ENCODE results near the gene OTULIN. TPM values are rescaled to one million over a fixed set of nuclear protein-coding genes. Genes with fewer than 3 reads are reported as not detected.

OTULIN gene
- total RNA-seq, 1 donor from 2014 or later = 96.5 TPM

DNA sequence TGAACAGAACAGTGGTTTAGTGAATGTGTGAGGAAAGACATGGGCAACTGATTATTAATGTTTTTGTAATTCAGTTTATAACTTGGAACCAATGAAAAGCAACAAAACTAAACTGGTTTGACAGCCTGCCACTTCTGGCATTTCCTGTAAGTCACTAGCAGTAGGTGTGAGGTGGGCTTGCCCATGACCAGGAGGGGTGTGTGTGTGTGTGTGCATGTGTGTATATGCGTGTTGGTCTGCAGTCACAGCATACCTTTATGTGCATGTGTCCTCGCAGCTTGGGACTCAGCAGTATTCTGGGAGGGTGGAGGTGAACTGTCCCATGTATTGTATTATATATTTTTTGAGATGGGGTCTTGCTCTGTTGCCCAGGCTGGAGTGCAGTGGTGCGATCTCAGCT is 32.3 kb downstream of the OTULIN start:
- H3K9me3 Mint-ChIP-seq = no peaks in the 10 kb centered on the region
- POLR2A ChIA-PET = no interaction called here
- no peak overlapping the region for H3K27ac Mint-ChIP-seq
- peaks cover 87% of the 10 kb centered on the region for H3K36me3 Mint-ChIP-seq (ENCODE audit: low read depth)
- DNase-seq (no peak), ATAC-seq (ENCODE audit: low read depth) (no peak)
- H3K4me1 Mint-ChIP-seq = peaks cover 3% of the 10 kb centered on the region
- TF ChIP-seq CTCF (IDR thresholded peaks at IDR 0.05) = no peak
- intact Hi-C loops (cut with micrococcal nuclease) = no loop called here
- CTCF ChIA-PET = no interaction called here
- no peaks in the 10 kb centered on the region for H3K27me3 Mint-ChIP-seq
- H3K4me3 Mint-ChIP-seq = no peak overlapping the region

GRCh38 chr5:14698495-14698894 is 34.0 kb downstream of the OTULIN start:
- ATAC-seq (ENCODE audit: low read depth) (no peak), DNase-seq (no peak)
- Mint-ChIP-seq H3K9me3 (no peaks in the 10 kb centered on the region), H3K4me1 (peaks cover 3% of the 10 kb centered on the region), H3K27me3 (no peaks in the 10 kb centered on the region), H3K36me3 (ENCODE audit: low read depth) (peaks cover 86% of the 10 kb centered on the region), H3K4me3 (no peak overlapping the region), H3K27ac (no peak overlapping the region)
- TF ChIP-seq CTCF (IDR thresholded peaks at IDR 0.05) = no peak
- POLR2A ChIA-PET = no interaction called here
- CTCF ChIA-PET = no interaction called here
- intact Hi-C loops (cut with micrococcal nuclease) = no loop called here

- no peak overlapping the region for H3K27ac Mint-ChIP-seq
- no peaks in the 10 kb centered on the region for H3K9me3 Mint-ChIP-seq
- ATAC-seq (ENCODE audit: low read depth) (no peak), DNase-seq (no peak)
- H3K4me3 Mint-ChIP-seq = no peak overlapping the region
- H3K36me3 Mint-ChIP-seq (ENCODE audit: low read depth) = peaks cover 83% of the 10 kb centered on the region
- H3K4me1 Mint-ChIP-seq = peaks cover 3% of the 10 kb centered on the region
- ChIA-PET POLR2A (no interaction called here), CTCF (no interaction called here)
- intact Hi-C loops (cut with micrococcal nuclease) = no loop called here
- H3K27me3 Mint-ChIP-seq = no peaks in the 10 kb centered on the region
- TF ChIP-seq CTCF (IDR thresholded peaks at IDR 0.05) = no peak
Measured at GRCh38 chr5:14699159-14699558, 34.6 kb downstream of the OTULIN start.

GRCh38 chr5:14699807-14700400 is 35.4 kb downstream of the OTULIN start:
- Mint-ChIP-seq H3K27me3 (no peaks in the 10 kb centered on the region), H3K36me3 (ENCODE audit: low read depth) (peaks cover 83% of the 10 kb centered on the region), H3K27ac (no peak overlapping the region), H3K4me1 (peaks cover 3% of the 10 kb centered on the region), H3K4me3 (no peak overlapping the region), H3K9me3 (no peaks in the 10 kb centered on the region)
- TF ChIP-seq CTCF (IDR thresholded peaks at IDR 0.05) = no peak
- ChIA-PET CTCF (no interaction called here), POLR2A (no interaction called here)
- ATAC-seq (ENCODE audit: low read depth) = no peak
- DNase-seq = no peak
- intact Hi-C loops (cut with micrococcal nuclease) = no loop called here

DNA sequence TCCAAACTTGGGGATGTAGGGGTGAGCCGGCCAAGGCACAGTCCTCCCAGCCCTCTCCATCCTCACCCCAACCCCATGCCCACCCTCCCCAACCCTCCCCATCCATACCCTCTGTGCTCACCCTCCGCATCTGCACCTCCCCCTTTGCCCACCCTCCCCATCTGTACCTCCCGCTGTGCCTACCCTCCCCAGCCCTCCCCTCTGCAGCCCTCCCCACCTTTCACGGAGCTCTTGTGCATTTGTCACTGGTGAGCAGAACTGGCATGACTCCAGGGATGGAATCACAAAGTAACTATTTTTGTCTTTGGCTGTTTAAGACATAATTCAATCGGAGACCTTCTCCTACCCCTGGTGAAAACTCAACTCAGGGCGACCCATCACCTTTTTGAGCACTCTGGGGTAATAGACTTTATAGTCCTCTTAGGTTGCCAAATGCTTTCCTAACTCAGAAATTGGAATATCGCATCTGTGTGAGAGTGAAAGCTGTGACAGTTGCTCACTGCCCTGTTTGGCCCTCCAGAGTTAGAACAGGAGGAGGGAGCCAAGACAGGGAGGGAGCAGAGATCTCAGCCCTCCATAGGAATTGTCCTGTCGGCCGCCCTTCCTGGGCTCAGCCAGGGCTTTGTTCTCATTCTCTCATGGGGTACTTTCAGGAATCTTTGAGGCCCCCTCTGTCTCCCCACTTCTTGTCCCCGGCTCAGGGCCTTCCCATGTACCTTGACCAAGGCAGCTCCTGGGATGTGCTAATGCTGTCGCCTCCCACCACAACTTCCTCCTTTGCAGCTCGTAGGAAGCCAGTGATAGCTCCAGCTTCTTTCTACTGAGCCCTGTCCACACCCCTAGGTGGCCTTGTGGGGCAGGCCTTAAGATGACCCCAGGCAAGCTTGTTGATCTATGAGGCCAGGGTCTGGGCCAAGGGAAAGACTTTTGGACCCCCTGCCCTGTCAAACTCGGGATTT is 36.2 kb downstream of the OTULIN start:
- Mint-ChIP-seq H3K27ac (no peak overlapping the region), H3K9me3 (no peaks in the 10 kb centered on the region), H3K36me3 (ENCODE audit: low read depth) (peaks cover 81% of the 10 kb centered on the region), H3K4me3 (no peak overlapping the region), H3K27me3 (no peaks in the 10 kb centered on the region), H3K4me1 (peaks cover 9% of the 10 kb centered on the region)
- CTCF ChIA-PET = no interaction called here
- no peak for TF ChIP-seq CTCF (IDR thresholded peaks at IDR 0.05)
- intact Hi-C loops (cut with micrococcal nuclease) = no loop called here
- DNase-seq = no peak
- no peak for ATAC-seq (ENCODE audit: low read depth)
- POLR2A ChIA-PET = no interaction called here
